Left lung (tissue), 10 donors: ENCODE results near the gene ANKRD13D. TPM values are rescaled to one million over a fixed set of nuclear protein-coding genes. Genes with fewer than 3 reads are reported as not detected.

ENCODE experiments used
- ATAC-seq: fragments of 200-7000 bp; cut with Tn5 transposase; one replicate; pipeline ENCODE4 v1.9.1; 2020; ENCODE audit warnings: moderate library complexity
- DNase-seq, 4 donors: peaks; one replicate each; pipeline ENCODE4 v3.0.0-alpha.2; 2013 to 2020
- H3K27ac ChIP-seq, 2 donors: fragments of 200-600 bp; sonication (generic) in 1 of 2; one replicate each; pipeline versions ENCODE4 v1.5.0 to v1.8.0; 2020 to 2021
- H3K27me3 ChIP-seq, 2 donors: fragments of 200-600 bp; sonication (generic) in 1 of 2; one replicate each; pipeline versions ENCODE4 v1.5.0 to v1.8.0; 2020 to 2021
- H3K36me3 ChIP-seq, 2 donors: fragments of 200-600 bp; sonication (generic) in 1 of 2; one replicate each; pipeline versions ENCODE4 v1.5.0 to v1.8.0; 2020 to 2021
- H3K4me1 ChIP-seq, 2 donors: fragments of 200-600 bp; one replicate each; pipeline ENCODE4 v1.8.0; 2021
- H3K4me3 ChIP-seq, 2 donors: fragments of 200-600 bp; sonication (generic) in 1 of 2; one replicate each; pipeline versions ENCODE4 v1.5.0 to v1.8.0; 2020 to 2021; ENCODE audit warnings: mild to moderate bottlenecking in 1 of 2
- H3K9me3 ChIP-seq, 2 donors: fragments of 200-600 bp; sonication (generic) in 1 of 2; one replicate each; pipeline versions ENCODE4 v1.5.0 to v1.8.0; 2020 to 2021
- intact Hi-C, 2 donors: fragments of 100-400 bp; cut with DNase I; formaldehyde crosslinking; loops; one replicate each; pipeline versions ENCODE4 v1.11.2 to v1.14.2; 2022
- polyA plus RNA-seq, 6 donors: library from polyadenylated mRNA; unstranded; fragments of 120-200 nt; gene quantifications; one replicate each; pipeline ENCODE4 v1.2.1, GENCODE V29; 2013; ENCODE audit not compliant: insufficient read length in 6 of 6
- total RNA-seq, 2 donors: library from RNA; stranded (reverse); fragmentation: NEBNext Ultra II Directional; extraction: Animal tissue kit (Norgen Biotek cat#: 25700); gene quantifications; one replicate each; pipeline ENCODE4 v1.2.1, GENCODE V29; 2021
- TF ChIP-seq, protein P1 (sequence below), 2 donors: fragments of 200-600 bp; sonication (generic) in 1 of 2; IDR thresholded peaks; one replicate each; pipeline versions ENCODE4 v1.5.0 to v1.8.0; 2021; ENCODE audit warnings: antibody characterized with exemption in 2 of 2
- donor health status: DM: no; HTN: yes; CAD: no.
- donor health status: DM: no; HTN: no; CAD: no.

The ANKRD13D gene
- total and polyA plus RNA-seq, 8 donors, result 34.5 to 81.2 (median 50.3) TPM

DNA sequence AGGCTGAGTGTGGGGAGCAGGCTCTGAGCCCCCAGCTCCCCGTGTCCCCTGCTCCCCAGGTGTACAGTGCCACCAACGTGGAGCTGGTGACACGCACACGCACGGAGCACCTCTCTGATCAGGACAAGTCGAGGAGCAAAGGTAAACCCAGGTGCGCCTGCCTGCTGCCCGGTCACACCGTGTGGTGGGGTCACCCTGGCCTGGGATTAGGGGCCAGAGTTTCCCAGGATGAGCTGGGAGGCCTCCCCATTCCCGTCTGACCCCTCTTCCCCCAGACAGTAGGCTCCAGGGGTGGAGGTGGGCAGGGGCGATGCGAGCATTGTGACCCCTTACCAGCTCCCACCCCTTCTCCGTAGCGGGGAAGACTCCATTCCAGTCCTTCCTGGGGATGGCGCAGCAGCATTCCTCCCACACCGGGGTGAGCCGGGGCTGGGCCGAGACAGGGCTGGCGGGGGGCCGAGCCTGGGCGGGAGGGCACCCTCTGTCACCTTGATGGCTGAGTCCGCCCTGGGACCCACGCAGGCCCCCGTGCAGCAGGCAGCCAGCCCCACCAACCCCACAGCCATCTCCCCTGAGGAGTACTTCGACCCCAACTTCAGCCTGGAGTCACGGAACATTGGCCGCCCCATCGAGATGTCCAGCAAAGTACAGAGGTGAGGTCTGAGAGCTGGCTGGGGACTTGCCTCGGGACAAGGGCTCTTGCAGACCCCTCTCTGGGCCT lies 10.5 kb downstream of the ANKRD13D start:
- no peak for ATAC-seq
- Histone ChIP-seq H3K9me3 (peaks cover 0 to 7% of the 10 kb centered on the region in 2 donors), H3K27ac (no peak overlapping the region), H3K4me1 (peaks cover 13 to 34% of the 10 kb centered on the region in 2 donors), H3K27me3 (no peaks in the 10 kb centered on the region), H3K36me3 (peaks cover 3 to 74% of the 10 kb centered on the region in 2 donors), H3K4me3 (no peak overlapping the region)
- peak in 1 of 4 donors; percentile 67 for DNase-seq
- TF ChIP-seq, protein P1, sequence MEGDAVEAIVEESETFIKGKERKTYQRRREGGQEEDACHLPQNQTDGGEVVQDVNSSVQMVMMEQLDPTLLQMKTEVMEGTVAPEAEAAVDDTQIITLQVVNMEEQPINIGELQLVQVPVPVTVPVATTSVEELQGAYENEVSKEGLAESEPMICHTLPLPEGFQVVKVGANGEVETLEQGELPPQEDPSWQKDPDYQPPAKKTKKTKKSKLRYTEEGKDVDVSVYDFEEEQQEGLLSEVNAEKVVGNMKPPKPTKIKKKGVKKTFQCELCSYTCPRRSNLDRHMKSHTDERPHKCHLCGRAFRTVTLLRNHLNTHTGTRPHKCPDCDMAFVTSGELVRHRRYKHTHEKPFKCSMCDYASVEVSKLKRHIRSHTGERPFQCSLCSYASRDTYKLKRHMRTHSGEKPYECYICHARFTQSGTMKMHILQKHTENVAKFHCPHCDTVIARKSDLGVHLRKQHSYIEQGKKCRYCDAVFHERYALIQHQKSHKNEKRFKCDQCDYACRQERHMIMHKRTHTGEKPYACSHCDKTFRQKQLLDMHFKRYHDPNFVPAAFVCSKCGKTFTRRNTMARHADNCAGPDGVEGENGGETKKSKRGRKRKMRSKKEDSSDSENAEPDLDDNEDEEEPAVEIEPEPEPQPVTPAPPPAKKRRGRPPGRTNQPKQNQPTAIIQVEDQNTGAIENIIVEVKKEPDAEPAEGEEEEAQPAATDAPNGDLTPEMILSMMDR (IDR thresholded peaks at IDR 0.05), result no peak
- intact Hi-C loops, result no loop called here

DNA sequence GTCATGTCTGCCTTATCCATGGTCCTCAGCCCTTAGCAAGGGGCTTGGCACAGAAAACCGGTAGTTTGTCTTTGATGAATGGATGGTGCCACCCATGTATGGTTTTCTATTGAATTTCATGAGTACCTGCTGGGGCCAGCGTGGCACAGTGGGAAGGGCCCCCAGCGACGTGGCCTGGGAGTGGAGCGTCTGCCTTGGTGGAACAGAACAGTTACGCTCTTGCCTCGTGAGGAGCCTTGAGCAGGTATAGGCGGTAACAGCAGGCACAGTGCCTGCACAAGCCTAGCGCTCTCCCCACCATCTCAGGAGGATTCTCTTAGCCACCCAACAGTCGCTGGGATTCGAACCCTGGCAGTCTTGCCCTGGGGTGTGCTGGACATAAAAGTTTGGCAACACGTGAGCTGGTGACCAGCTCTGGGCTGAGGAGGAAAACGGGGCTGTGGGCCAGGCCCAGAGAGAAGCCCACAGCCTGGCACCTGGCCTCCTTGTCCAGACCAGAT lies 11.2 kb downstream of the ANKRD13D start:
- Histone ChIP-seq H3K4me3 (no peak overlapping the region), H3K9me3 (peaks cover 0 to 7% of the 10 kb centered on the region in 2 donors), H3K4me1 (peaks cover 13 to 39% of the 10 kb centered on the region in 2 donors), H3K27me3 (no peaks in the 10 kb centered on the region), H3K36me3 (peaks cover 3 to 68% of the 10 kb centered on the region in 2 donors), H3K27ac (no peak overlapping the region)
- ATAC-seq (no peak), DNase-seq (peak in 2 of 4 donors; percentile 29 to 54)
- intact Hi-C loops, result no loop called here
- TF ChIP-seq, protein P1 (IDR thresholded peaks at IDR 0.05), result no peak

DNA sequence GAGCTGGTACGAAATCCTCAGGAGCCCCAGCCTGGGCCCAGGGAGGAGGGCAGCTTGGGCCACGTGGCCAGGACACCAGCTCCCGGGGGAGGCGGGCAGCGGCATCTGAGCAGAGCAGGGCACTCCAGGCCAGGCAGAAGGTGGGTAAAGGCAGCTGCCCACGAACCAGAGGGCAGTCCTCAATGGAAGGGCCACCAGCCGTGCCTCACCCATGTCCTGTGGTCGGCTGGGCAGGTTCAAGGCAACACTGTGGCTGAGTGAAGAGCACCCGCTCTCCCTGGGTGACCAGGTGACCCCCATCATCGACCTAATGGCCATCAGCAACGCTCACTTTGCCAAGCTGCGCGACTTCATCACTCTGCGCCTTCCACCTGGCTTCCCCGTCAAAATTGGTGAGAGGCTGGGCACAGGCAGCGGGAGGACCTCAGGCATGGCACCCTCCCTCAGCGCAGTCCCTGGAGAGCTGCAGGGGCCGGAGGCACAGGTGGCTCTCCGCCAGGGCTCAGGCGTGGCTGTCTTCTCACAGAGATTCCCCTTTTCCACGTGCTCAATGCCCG lies 11.7 kb downstream of the ANKRD13D start:
- DNase-seq (no peak), ATAC-seq (no peak)
- Histone ChIP-seq H3K27ac (no peak overlapping the region), H3K4me3 (no peak overlapping the region), H3K36me3 (peaks cover 3 to 62% of the 10 kb centered on the region in 2 donors), H3K27me3 (no peaks in the 10 kb centered on the region), H3K9me3 (peaks cover 0 to 2% of the 10 kb centered on the region in 2 donors), H3K4me1 (peaks cover 13 to 44% of the 10 kb centered on the region in 2 donors)
- intact Hi-C loops, result no loop called here
- TF ChIP-seq, protein P1 (IDR thresholded peaks at IDR 0.05), result no peak

DNA sequence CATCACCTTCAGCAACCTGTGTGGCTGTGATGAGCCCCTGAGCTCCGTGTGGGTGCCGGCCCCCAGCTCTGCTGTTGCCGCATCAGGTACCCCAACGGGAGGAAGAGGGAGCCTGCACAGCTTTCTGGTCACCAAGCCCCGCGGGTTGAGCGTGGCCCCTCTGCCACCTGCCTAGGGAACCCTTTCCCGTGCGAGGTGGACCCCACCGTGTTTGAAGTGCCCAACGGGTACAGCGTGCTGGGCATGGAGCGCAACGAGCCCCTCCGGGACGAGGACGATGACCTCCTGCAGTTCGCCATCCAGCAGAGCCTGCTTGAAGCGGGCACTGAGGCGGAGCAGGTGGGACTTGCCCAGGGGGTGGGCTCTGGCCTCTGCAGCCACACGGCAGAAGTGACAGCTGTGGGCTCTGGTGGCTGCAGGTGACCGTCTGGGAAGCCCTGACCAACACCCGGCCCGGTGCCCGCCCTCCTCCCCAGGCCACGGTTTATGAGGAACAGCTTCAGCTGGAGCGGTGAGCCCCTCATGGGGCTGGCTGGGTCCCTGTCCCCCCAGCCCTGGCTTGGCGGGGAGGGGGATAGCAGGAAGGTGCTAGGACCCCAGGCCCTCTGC lies 12.3 kb downstream of the ANKRD13D start:
- Histone ChIP-seq H3K27me3 (no peaks in the 10 kb centered on the region), H3K27ac (peak overlapping the region; percentile 71 to 88), H3K9me3 (no peaks in the 10 kb centered on the region), H3K4me3 (no peak overlapping the region), H3K36me3 (peaks cover 3 to 60% of the 10 kb centered on the region in 2 donors), H3K4me1 (peaks cover 13 to 44% of the 10 kb centered on the region in 2 donors)
- DNase-seq (peak in 2 of 4 donors; percentile 32 to 76), ATAC-seq (no peak)
- intact Hi-C loops, result no loop called here
- TF ChIP-seq, protein P1 (IDR thresholded peaks at IDR 0.05), result no peak
